Fibroblast of lung (primary cell): ENCODE data around the gene HSP90AB1. TPM values are rescaled to one million over a fixed set of nuclear protein-coding genes. Genes with fewer than 3 reads are reported as not detected.

Experiments
- DNase-seq, 2 donors: peaks; one replicate each; pipeline versions ENCODE4 v3.0.0 to v3.0.0-alpha.2; 2010; ENCODE audit warnings: low read depth in 2 of 2
- H2AFZ ChIP-seq: 2 replicates; pipeline ENCODE4 v1.5.1; 2012; ENCODE audit warnings: low read length, control low read depth, inconsistent platforms
- H3K27ac ChIP-seq: 2 replicates; pipeline ENCODE4 v1.5.1; 2011; ENCODE audit warnings: low read length, control low read depth; ENCODE audit not compliant: insufficient read depth
- H3K27me3 ChIP-seq: 2 replicates; pipeline ENCODE4 v1.5.1; 2011; ENCODE audit warnings: mild to moderate bottlenecking, low read length; ENCODE audit not compliant: control insufficient read depth, insufficient read depth
- H3K36me3 ChIP-seq: 2 replicates; pipeline ENCODE4 v1.5.1; 2011; ENCODE audit warnings: low read length; ENCODE audit not compliant: control insufficient read depth, insufficient read depth
- H3K4me1 ChIP-seq: 2 replicates; pipeline ENCODE4 v1.5.1; 2011; ENCODE audit warnings: low read length; ENCODE audit not compliant: control insufficient read depth, insufficient read depth; ENCODE audit errors: extremely low read depth
- H3K4me2 ChIP-seq: 2 replicates; pipeline ENCODE4 v1.5.1; 2011; ENCODE audit warnings: low read length, control low read depth; ENCODE audit not compliant: insufficient read depth; ENCODE audit errors: extremely low read depth
- H3K4me3 ChIP-seq, 4 experiments: fragments of 200-600 bp in 1 of 4; sonication (generic) in 1 of 4; replicated peaks in 1 of 4; 2 replicates each; pipeline ENCODE4 v1.5.1; 2011 to 2016; ENCODE audit warnings: low read length in 4 of 4, low read depth in 3 of 4, mild to moderate bottlenecking in 3 of 4, control low read depth in 2 of 4, inconsistent platforms in 1 of 4, mixed read lengths in 1 of 4; ENCODE audit not compliant: insufficient read depth in 1 of 4; ENCODE audit errors: control extremely low read depth in 1 of 4
- H3K79me2 ChIP-seq: 2 replicates; pipeline ENCODE4 v1.5.1; 2012; ENCODE audit warnings: mild to moderate bottlenecking, low read length, inconsistent platforms; ENCODE audit not compliant: control insufficient read depth, insufficient read depth
- H3K9ac ChIP-seq: 2 replicates; pipeline ENCODE4 v1.5.1; 2011; ENCODE audit warnings: mild to moderate bottlenecking, low read length, control low read depth; ENCODE audit not compliant: insufficient read depth
- H3K9me3 ChIP-seq: 2 replicates; pipeline ENCODE4 v1.5.1; 2012; ENCODE audit warnings: low read depth, low read length; ENCODE audit not compliant: control insufficient read depth, insufficient read depth
- H4K20me1 ChIP-seq: 2 replicates; pipeline ENCODE4 v1.5.1; 2011; ENCODE audit warnings: low read length; ENCODE audit not compliant: control insufficient read depth, insufficient read depth; ENCODE audit errors: extremely low read depth
- EZH2 ChIP-seq: IDR thresholded peaks from 2 replicates; pipeline ENCODE4 v1.5.1; 2012; ENCODE audit warnings: low read length, control low read depth, mild to moderate bottlenecking; ENCODE audit errors: missing control alignments
- polyA plus RNA-seq, 2 donors: library from polyadenylated mRNA; depleted of rRNA in 1 of 2; stranded (reverse) in 1 of 2; unstranded in 1 of 2; fragments of >200 nt; gene quantifications; 2 replicates each; pipeline ENCODE4 v1.2.1, GENCODE V29; 2011 to 2012; ENCODE audit warnings: missing spikeins in 1 of 2
- total RNA-seq: library from RNA; depleted of rRNA; stranded (reverse); fragments of >200 nt; gene quantifications from 2 replicates; pipeline ENCODE4 v1.2.1, GENCODE V29; 2014
- TF ChIP-seq, protein P1 (sequence below), 2 donors: IDR thresholded peaks in 1 of 2; conservative IDR thresholded peaks in 1 of 2; 1 replicate in 1 of 2; 2 replicates in 1 of 2; pipeline ENCODE4 v1.5.1; 2011 to 2012; ENCODE audit warnings: low read length in 2 of 2, control low read depth in 1 of 2, inconsistent platforms in 1 of 2, low read depth in 1 of 2, mild to moderate bottlenecking in 1 of 2

The HSP90AB1 gene
- total and polyA plus RNA-seq, 2 donors (not counting 1 experiment from before 2014, with no cell fraction given) = 452 to 775 TPM

DNA sequence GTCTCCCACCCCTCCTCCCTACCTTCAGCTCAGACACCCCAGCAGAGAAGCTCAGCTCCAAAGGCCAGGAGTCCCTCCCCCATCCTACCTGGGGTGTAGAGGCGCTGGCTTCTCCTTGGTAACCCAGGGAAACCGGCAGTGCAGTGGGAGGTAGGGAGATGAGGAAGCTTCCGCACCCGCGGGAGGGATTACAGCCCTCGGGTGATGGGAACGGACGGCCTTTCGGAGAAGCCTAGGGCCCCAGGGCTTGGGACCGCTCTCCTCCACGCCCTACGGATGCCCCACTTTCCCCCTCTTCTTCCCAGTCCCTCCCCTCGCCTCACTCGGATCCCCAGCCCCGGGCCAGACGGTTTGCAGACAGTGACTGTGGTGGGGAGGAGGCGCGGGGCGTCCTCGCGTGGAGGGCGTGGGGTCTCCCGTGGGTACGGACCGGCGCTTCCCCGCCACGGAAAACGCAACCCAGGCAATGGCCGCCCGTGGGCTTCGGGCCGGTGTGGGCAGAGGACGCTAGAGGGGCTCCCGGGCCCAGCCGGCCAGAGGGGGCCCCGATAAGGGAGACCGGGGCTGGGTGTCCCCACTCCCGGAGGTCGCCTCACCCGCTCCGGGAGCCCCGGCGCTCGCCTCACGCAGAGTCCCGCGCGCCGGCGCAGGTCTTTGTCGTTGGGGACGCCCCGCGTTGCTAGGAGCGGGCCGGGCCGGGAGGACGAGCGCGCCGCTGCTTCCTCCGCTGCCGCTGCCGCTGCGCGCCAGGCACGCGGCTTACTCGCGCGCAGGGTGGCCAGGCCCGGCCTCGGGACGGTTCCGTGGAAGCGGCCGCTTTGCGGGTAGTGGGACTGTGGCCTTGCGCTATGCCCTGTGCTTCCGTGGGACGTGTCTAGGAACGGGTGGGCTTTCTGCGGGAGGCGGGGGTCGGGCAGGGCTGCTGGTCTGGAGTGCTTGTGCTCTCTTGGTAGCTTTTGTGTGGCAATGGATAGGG, 50.5 kb downstream of the HSP90AB1 start:
- H3K9ac ChIP-seq = no peak overlapping the region
- no peaks in the 10 kb centered on the region for H3K79me2 ChIP-seq
- peak in 1 of 2 donors; percentile 16 for DNase-seq
- TF ChIP-seq, protein P1, sequence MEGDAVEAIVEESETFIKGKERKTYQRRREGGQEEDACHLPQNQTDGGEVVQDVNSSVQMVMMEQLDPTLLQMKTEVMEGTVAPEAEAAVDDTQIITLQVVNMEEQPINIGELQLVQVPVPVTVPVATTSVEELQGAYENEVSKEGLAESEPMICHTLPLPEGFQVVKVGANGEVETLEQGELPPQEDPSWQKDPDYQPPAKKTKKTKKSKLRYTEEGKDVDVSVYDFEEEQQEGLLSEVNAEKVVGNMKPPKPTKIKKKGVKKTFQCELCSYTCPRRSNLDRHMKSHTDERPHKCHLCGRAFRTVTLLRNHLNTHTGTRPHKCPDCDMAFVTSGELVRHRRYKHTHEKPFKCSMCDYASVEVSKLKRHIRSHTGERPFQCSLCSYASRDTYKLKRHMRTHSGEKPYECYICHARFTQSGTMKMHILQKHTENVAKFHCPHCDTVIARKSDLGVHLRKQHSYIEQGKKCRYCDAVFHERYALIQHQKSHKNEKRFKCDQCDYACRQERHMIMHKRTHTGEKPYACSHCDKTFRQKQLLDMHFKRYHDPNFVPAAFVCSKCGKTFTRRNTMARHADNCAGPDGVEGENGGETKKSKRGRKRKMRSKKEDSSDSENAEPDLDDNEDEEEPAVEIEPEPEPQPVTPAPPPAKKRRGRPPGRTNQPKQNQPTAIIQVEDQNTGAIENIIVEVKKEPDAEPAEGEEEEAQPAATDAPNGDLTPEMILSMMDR (conservative IDR thresholded peaks at IDR 0.05 in 1 of 2, IDR thresholded peaks at IDR 0.05 in 1 of 2; ENCODE audit: low read depth in 1 of 2, low read length in 2 of 2) = no peak
- TF ChIP-seq EZH2 = peak; percentile 97
- no peaks in the 10 kb centered on the region for H3K4me1 ChIP-seq
- H3K4me2 ChIP-seq = peak overlapping the region; percentile 51
- no peaks in the 10 kb centered on the region for H3K9me3 ChIP-seq
- no peak overlapping the region for H3K27ac ChIP-seq
- peak overlapping the region; percentile 20 to 52 (median 30) for H3K4me3 ChIP-seq
- H4K20me1 ChIP-seq = no peaks in the 10 kb centered on the region
- no peak overlapping the region for H2AFZ ChIP-seq
- peaks cover 10% of the 10 kb centered on the region for H3K36me3 ChIP-seq
- peaks cover 32% of the 10 kb centered on the region for H3K27me3 ChIP-seq

DNA sequence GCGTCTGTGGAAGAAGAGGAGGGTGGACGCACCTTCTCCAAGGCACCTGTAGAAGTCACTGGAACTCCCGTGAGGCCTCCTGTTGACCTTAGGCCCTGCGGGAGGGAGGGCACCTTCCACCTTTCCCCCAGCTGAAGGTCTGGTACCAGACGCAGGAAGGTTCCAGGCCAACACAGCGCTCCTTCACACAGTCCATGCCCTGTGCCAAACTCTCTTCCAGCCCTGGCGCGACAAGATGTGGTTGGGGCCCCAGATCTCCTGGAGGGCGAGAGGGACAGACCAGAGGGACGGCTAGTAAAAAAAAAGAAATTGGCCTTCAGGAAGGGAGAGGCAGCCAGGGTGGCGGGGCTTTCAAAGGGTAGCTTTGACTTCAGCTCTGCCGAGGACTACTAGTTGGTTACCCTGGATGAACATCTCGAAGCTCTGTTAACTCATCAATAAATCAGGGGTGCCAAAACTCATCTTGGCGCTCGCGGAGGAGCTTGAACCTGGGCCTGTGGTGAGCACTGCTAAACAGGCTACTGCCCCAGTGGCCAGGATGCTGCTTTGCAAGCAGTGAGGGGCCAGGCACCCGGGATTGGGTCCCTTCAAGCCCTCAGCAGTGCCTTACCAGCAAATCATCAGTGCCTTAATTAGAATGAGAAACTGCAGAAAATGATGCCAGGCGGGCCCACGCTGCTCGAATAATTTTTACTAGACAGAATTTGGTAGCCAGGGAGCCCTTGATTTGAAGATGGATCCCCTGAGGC, 51.3 kb downstream of the HSP90AB1 start:
- Histone ChIP-seq H3K36me3 (peaks cover 15% of the 10 kb centered on the region), H2AFZ (no peak overlapping the region), H3K9ac (no peak overlapping the region), H3K4me3 (no peak overlapping the region), H3K79me2 (no peaks in the 10 kb centered on the region), H3K27ac (no peak overlapping the region), H3K4me2 (peak overlapping the region; percentile 51), H3K9me3 (no peaks in the 10 kb centered on the region), H4K20me1 (no peaks in the 10 kb centered on the region), H3K4me1 (no peaks in the 10 kb centered on the region), H3K27me3 (peaks cover 32% of the 10 kb centered on the region)
- DNase-seq = no peak
- TF ChIP-seq, protein P1 (conservative IDR thresholded peaks at IDR 0.05 in 1 of 2, IDR thresholded peaks at IDR 0.05 in 1 of 2; ENCODE audit: low read depth in 1 of 2, low read length in 2 of 2) = no peak

DNA sequence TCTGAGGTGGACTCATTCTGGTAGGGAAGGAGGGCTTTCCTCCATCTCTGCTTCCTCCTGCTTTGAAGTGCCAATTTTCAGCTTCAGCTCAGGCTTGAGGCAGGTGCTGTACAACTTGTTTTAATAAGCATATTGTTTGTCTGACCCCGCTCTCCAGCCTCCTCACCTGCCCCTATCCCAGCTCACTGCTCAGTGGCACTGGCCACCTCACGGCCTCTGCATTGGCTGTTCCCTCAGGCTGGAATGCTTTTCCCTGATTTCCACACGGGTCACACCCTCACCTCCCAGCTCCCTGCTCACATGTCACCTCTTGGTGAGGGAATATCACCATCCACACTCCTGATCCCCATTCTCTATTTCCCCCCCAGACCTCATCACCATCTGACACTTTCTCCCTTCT, 52.0 kb downstream of the HSP90AB1 start:
- no peak for DNase-seq
- Histone ChIP-seq H4K20me1 (no peaks in the 10 kb centered on the region), H2AFZ (no peak overlapping the region), H3K27me3 (peaks cover 30% of the 10 kb centered on the region), H3K4me2 (no peak overlapping the region), H3K9me3 (no peaks in the 10 kb centered on the region), H3K36me3 (peaks cover 15% of the 10 kb centered on the region), H3K79me2 (no peaks in the 10 kb centered on the region), H3K27ac (no peak overlapping the region), H3K9ac (no peak overlapping the region), H3K4me1 (no peaks in the 10 kb centered on the region), H3K4me3 (no peak overlapping the region)
- TF ChIP-seq, protein P1 (conservative IDR thresholded peaks at IDR 0.05 in 1 of 2, IDR thresholded peaks at IDR 0.05 in 1 of 2; ENCODE audit: low read depth in 1 of 2, low read length in 2 of 2) = no peak
- TF ChIP-seq EZH2 = no peak
